Testis (tissue), 2 donors: Measurements from ENCODE around the gene TNFRSF14.

Source experiments
- CTCF ChIP-seq, 3 experiments: fragments of 450-650 bp in 2 of 3; fragments of 200-600 bp in 1 of 3; sonication (generic) in 1 of 3; IDR thresholded peaks; one replicate each; pipeline ENCODE4 v1.5.1; 2016 to 2019; ENCODE audit warnings: antibody characterized with exemption in 3 of 3, mild to moderate bottlenecking in 2 of 3, moderate library complexity in 1 of 3
- POLR2A ChIP-seq: fragments of 450-650 bp; IDR thresholded peaks from one replicate; pipeline ENCODE4 v1.6.1; 2017; ENCODE audit warnings: antibody characterized with exemption, mild to moderate bottlenecking, moderate library complexity

- no peak for TF ChIP-seq CTCF (IDR thresholded peaks at IDR 0.05)
- TF ChIP-seq POLR2A = no peak
These were observed 40.4 kb upstream of the TNFRSF14 start for GRCh38 chr1:2515763-2516080.
